ENCODE results near the gene DTWD1. TPM values are rescaled to one million over a fixed set of nuclear protein-coding genes. Genes with fewer than 3 reads are reported as not detected.

DTWD1 gene
- total RNA-seq (27.1 and 27.8 TPM in 2 replicates), polyA plus RNA-seq (6.5 and 7.4 TPM in 2 replicates), polyA minus RNA-seq (2.7 and 5.3 TPM in 2 replicates)
- 22.0 TPM for total RNA-seq (2013)

GRCh38 chr15:49620658-49621368 is at the start of gene DTWD1, which contains the start of gene FAM227B:
Gene DTWD1 (plus strand): TSS chr15:49621048. CDS start chr15:49625168, 4,120 bp downstream.
Gene FAM227B (minus strand): TSS chr15:49620818. CDS start chr15:49615171, 5,647 bp downstream.
- Histone ChIP-seq H3K27ac (ENCODE audit: low read length in 2 of 2) (peak within 1 kb of the TSS; percentile 71 to 95), H3K27me3 (replicated peaks in 1 of 4; ENCODE audit: control extremely low read depth in 1 of 4, control insufficient read depth in 3 of 4, insufficient read depth in 4 of 4, low read length in 3 of 4) (no peaks in the 10 kb centered on the region), H3K4me3 (ENCODE audit: control extremely low read depth in 1 of 5, extremely low read depth in 1 of 5, insufficient read depth in 1 of 5, low read depth in 2 of 5, low read length in 4 of 5) (peak within 1 kb of the TSS; percentile 75 to 91 (median 83)), H3K4me1 (ENCODE audit: control insufficient read depth in 2 of 2, insufficient read depth in 2 of 2, low read length in 2 of 2) (peaks cover 11 to 18% of the 10 kb centered on the region in 2 donors), H3K4me2 (replicated peaks; ENCODE audit: low read depth, low read length, poor library complexity, severe bottlenecking) (peak within 1 kb of the TSS; percentile 70), H3K79me2 (ENCODE audit: control insufficient read depth, insufficient read depth, low read length) (peaks cover 24% of the 10 kb centered on the region), H3K9ac (ENCODE audit: low read length) (peak within 1 kb of the TSS; percentile 75), H2AFZ (ENCODE audit: insufficient read depth, low read depth, low read length, poor library complexity, severe bottlenecking) (peak within 1 kb of the TSS; percentile 80), H3K9me3 (ENCODE audit: control extremely low read depth in 1 of 3, control insufficient read depth in 2 of 3, insufficient read depth in 1 of 3, low read length in 2 of 3) (peaks cover 1 to 9% (median 5%) of the 10 kb centered on the region in 3 donors), H4K20me1 (ENCODE audit: control insufficient read depth, insufficient read depth, low read length, poor library complexity, severe bottlenecking) (no peaks in the 10 kb centered on the region), H3K36me3 (replicated peaks in 1 of 2; ENCODE audit: control extremely low read depth in 1 of 2, control insufficient read depth in 1 of 2, extremely low read depth in 1 of 2, insufficient read depth in 2 of 2, low read length in 1 of 2) (peaks cover 0 to 7% of the 10 kb centered on the region in 2 experiments)
- Mint-ChIP-seq H3K27ac (peak within 1 kb of the TSS; percentile 96), H3K4me3 (peak within 1 kb of the TSS; percentile 93), H3K9me3 (ENCODE audit: insufficient read depth) (peaks cover 4% of the 10 kb centered on the region), H3K27me3 (no peaks in the 10 kb centered on the region), H3K4me1 (peaks cover 22% of the 10 kb centered on the region)
- CTCF ChIA-PET: interaction anchor here (1.5 kb wide), 1 partner anchor 199 kb away, joined by 3 read pairs; no protein-coding TSS in a partner anchor
- peak; percentile 96 for DNase-seq
- no peak for TF ChIP-seq CTCF (IDR thresholded peaks at IDR 0.05)
- no peak for TF ChIP-seq EZH2 (IDR thresholded peaks at IDR 0.05; ENCODE audit: borderline replicate concordance, insufficient read depth, low read depth, low read length, poor library complexity, severe bottlenecking)
- intact Hi-C loops (cut with micrococcal nuclease): loop anchor here (1.0 to 5.0 kb wide), 8 partner anchors 466 to 1444 kb away; partner anchors contain the start of genes AP4E1, COPS2, DUT and EID1
- POLR2A ChIA-PET: interaction anchor here (0.6 to 2.0 kb wide), 5 partner anchors 61 to 743 kb away, joined by 3 to 7 read pairs (median 4); partner anchors contain the start of genes COPS2, EID1 and GABPB1
- ATAC-seq (ENCODE audit: low read depth): peak; percentile 98
- WGBS (ENCODE audit: insufficient coverage): under 1% methylated on average over 57 of the region's 59 CpGs

GRCh38 chr15:49573421-49573820 is 47.4 kb upstream of the DTWD1 start:
- no peak overlapping the region for H3K27ac Mint-ChIP-seq
- H2AFZ ChIP-seq (ENCODE audit: insufficient read depth, low read depth, low read length, poor library complexity, severe bottlenecking): no peak overlapping the region
- H3K9ac ChIP-seq (ENCODE audit: low read length): no peak overlapping the region
- WGBS (ENCODE audit: insufficient coverage): no CpG with 5 or more reads among the region's 1 CpG
- H3K9me3 ChIP-seq (ENCODE audit: control extremely low read depth in 1 of 3, control insufficient read depth in 2 of 3, insufficient read depth in 1 of 3, low read length in 2 of 3): peaks cover 0 to 7% (median 0%) of the 10 kb centered on the region in 3 donors
- H3K4me1 ChIP-seq (ENCODE audit: control insufficient read depth in 2 of 2, insufficient read depth in 2 of 2, low read length in 2 of 2): no peaks in the 10 kb centered on the region
- no peaks in the 10 kb centered on the region for H3K79me2 ChIP-seq (ENCODE audit: control insufficient read depth, insufficient read depth, low read length)
- no peaks in the 10 kb centered on the region for H3K4me1 Mint-ChIP-seq
- no peaks in the 10 kb centered on the region for H4K20me1 ChIP-seq (ENCODE audit: control insufficient read depth, insufficient read depth, low read length, poor library complexity, severe bottlenecking)
- ATAC-seq (ENCODE audit: low read depth) (no peak), DNase-seq (no peak)
- ChIA-PET CTCF (no interaction called here), POLR2A (no interaction called here)
- TF ChIP-seq EZH2 (IDR thresholded peaks at IDR 0.05; ENCODE audit: borderline replicate concordance, insufficient read depth, low read depth, low read length, poor library complexity, severe bottlenecking) (no peak), CTCF (IDR thresholded peaks at IDR 0.05) (no peak)
- H3K4me3 ChIP-seq (ENCODE audit: control extremely low read depth in 1 of 5, extremely low read depth in 1 of 5, insufficient read depth in 1 of 5, low read depth in 2 of 5, low read length in 4 of 5): no peak overlapping the region
- no peak overlapping the region for H3K27ac ChIP-seq (ENCODE audit: low read length in 2 of 2)
- H3K36me3 ChIP-seq (replicated peaks in 1 of 2; ENCODE audit: control extremely low read depth in 1 of 2, control insufficient read depth in 1 of 2, extremely low read depth in 1 of 2, insufficient read depth in 2 of 2, low read length in 1 of 2): no peaks in the 10 kb centered on the region
- no peak overlapping the region for H3K4me3 Mint-ChIP-seq
- peaks cover 9% of the 10 kb centered on the region for H3K9me3 Mint-ChIP-seq (ENCODE audit: insufficient read depth)
- no peaks in the 10 kb centered on the region for H3K27me3 ChIP-seq (replicated peaks in 1 of 4; ENCODE audit: control extremely low read depth in 1 of 4, control insufficient read depth in 3 of 4, insufficient read depth in 4 of 4, low read length in 3 of 4)
- intact Hi-C loops (cut with micrococcal nuclease): no loop called here
- no peaks in the 10 kb centered on the region for H3K27me3 Mint-ChIP-seq
- no peak overlapping the region for H3K4me2 ChIP-seq (replicated peaks; ENCODE audit: low read depth, low read length, poor library complexity, severe bottlenecking)

All from B cell (primary cell).